ENCODE measurements around the gene ATP6V1D.
"Not testable (repeated sequence)": the region's sequence is repeated elsewhere in the genome, so short reads cannot be mapped to it uniquely, and the experiment has no call there.

ATP6V1D gene

GRCh38 chr14:67359775-67360469 lies at the start of gene ATP6V1D, which contains the start of gene EIF2S1:
Gene ATP6V1D (minus strand): TSS chr14:67359804. CDS start chr14:67359698, 106 bp downstream.
Gene EIF2S1 (plus strand): TSS chr14:67360328. CDS start chr14:67364768, 4,440 bp downstream.
- peak; percentile 98 to 99 for DNase-seq

GRCh38 chr14:67408122-67408801 lies 48.7 kb upstream of the ATP6V1D start:
- not testable (repeated sequence) for DNase-seq

- DNase-seq: no peak
These were observed 46.2 kb upstream of the ATP6V1D start for GRCh38 chr14:67405771-67406170.

GRCh38 chr14:67400434-67400833 lies 40.8 kb upstream of the ATP6V1D start:
- no peak for DNase-seq

GRCh38 chr14:67397536-67397935 lies 37.9 kb upstream of the ATP6V1D start:
- DNase-seq: no peak

- DNase-seq: no peak
These were observed 36.9 kb upstream of the ATP6V1D start for GRCh38 chr14:67396381-67396970.

GRCh38 chr14:67395876-67396189 lies 36.2 kb upstream of the ATP6V1D start:
- DNase-seq: no peak

GRCh38 chr14:67395086-67395875 lies 35.7 kb upstream of the ATP6V1D start:
- no peak for DNase-seq

GRCh38 chr14:67393689-67394088 lies 34.1 kb upstream of the ATP6V1D start:
- no peak for DNase-seq

GRCh38 chr14:67392800-67393199 lies 33.2 kb upstream of the ATP6V1D start:
- no peak for DNase-seq

GRCh38 chr14:67392123-67392522 lies 32.5 kb upstream of the ATP6V1D start:
- no peak for DNase-seq

- no peak for DNase-seq
These were observed 31.7 kb upstream of the ATP6V1D start for GRCh38 chr14:67391268-67391667.

- DNase-seq: no peak
These were observed 30.4 kb upstream of the ATP6V1D start for GRCh38 chr14:67389811-67390534.

- no peak for DNase-seq
These were observed 29.7 kb upstream of the ATP6V1D start for GRCh38 chr14:67389275-67389674.

- DNase-seq: no peak
These were observed 27.6 kb upstream of the ATP6V1D start for GRCh38 chr14:67387195-67387594.

- DNase-seq: no peak
These were observed 26.0 kb upstream of the ATP6V1D start for GRCh38 chr14:67385618-67386017.

- no peak for DNase-seq
These were observed 25.5 kb upstream of the ATP6V1D start for GRCh38 chr14:67385120-67385519.

- no peak for DNase-seq
These were observed 18.3 kb upstream of the ATP6V1D start for GRCh38 chr14:67377916-67378315.

- no peak for DNase-seq
These were observed 13.7 kb upstream of the ATP6V1D start for GRCh38 chr14:67373347-67373746.

- DNase-seq: no peak
These were observed 13.2 kb upstream of the ATP6V1D start for GRCh38 chr14:67372833-67373232.

- DNase-seq: no peak
These were observed 11.9 kb upstream of the ATP6V1D start for GRCh38 chr14:67371247-67372148.

- no peak for DNase-seq
These were observed 11.2 kb upstream of the ATP6V1D start for GRCh38 chr14:67370830-67371229.

Measured in stimulated activated CD4-positive, alpha-beta T cell treated with anti-CD3 and anti-CD28 coated beads, Interleukin-2, amount 100 ng/mL, for 24 hours (primary cell).